RKO (cell line): ENCODE results near the gene SV2C.

Experiments
- DNase-seq: peaks from one replicate; pipeline ENCODE4 v3.0.0-alpha.2; 2016; ENCODE audit warnings: low spot score

SV2C gene

GRCh38 chr5:76165029-76165428 is 81.8 kb downstream of the SV2C start:
- no peak for DNase-seq

DNA sequence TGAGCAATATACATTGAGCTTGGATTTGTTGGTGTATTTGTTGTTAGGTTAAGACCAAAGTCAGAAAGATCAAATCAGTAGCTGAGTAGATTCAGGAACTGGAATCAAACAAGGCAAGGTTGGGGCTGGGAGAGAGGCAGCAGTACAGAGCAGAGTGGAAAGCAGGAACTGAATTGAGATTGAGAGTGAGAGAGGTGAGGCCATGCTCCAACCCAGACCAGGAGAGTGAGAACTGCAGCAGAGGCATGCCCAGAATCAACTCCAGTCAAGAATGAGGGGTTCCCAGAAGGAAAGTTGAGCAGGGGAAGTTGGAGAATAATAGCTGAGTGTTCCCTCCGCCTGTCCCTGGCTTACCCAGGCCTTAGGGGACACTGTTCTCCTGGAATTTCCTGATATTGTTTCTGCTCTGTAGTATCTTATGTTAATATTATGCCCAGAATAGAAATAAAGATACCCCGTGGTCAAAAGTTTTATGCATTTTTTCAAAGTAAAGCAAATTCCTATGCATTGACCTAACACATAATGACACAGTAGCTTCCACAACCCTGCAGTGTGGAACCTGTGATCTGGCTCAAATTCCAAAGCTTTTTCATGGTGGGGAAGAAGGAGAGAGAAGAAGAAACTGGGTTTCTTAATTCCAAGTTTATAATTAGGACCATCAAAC is 82.7 kb downstream of the SV2C start:
- no peak for DNase-seq

GRCh38 chr5:76166886-76167576 is 83.8 kb downstream of the SV2C start:
- no peak for DNase-seq

- no peak for DNase-seq
These were observed 86.1 kb downstream of the SV2C start for GRCh38 chr5:76169146-76169905.

- no peak for DNase-seq
These were observed 90.9 kb downstream of the SV2C start for GRCh38 chr5:76174101-76174500.

DNA sequence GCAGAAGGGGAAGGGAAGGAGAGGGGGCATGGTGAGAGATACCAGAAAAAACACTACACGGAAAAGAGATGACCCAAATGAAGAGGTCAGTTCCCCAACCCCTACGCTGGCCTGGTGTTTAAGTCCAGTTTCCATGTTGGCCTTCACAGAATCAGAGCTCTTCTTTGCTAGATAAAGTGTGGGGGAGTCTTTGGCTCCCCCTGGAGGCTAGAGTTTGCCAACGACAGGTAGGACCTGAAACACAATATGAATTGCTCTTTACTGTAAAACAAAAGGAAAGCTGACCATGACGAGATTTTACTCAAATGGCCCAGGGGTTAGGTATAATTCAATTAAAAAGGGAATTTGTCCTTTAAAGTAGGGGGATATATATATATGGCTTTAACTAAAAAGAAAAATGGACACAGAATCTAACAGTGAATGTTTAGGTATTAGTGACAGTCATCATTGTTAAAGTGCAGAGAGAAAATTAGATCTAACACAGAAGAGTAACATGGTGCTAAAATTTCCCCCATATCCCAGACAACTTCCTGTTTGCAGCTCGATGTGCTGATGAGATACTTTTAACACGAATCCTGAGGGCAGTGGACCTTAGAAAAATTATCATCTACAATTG is 92.0 kb downstream of the SV2C start:
- peak; percentile 61 for DNase-seq

- no peak for DNase-seq
These were observed 92.7 kb downstream of the SV2C start for GRCh38 chr5:76175821-76176403.

DNA sequence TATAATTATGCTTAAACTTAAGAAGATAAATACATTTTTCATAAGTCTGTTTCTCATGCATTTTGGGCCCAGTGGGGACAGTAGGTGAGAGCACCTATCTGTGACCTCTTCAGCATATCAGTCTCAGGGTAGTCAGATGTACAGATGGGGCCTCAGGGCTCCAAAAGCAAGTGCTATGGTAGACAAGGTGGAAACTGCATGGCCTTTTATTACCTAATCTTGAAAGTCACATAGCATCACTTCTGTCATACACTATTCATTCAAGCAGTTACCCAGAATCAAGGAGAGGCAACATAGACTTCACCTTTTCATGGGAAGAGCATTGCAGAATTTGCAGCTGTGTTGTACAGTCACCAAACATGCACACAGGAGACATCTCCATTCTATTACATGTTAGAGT is 94.8 kb downstream of the SV2C start:
- DNase-seq, result no peak

- DNase-seq, result no peak
These were observed 95.7 kb downstream of the SV2C start for GRCh38 chr5:76178913-76179312.

GRCh38 chr5:76180814-76181805 is 97.9 kb downstream of the SV2C start:
- DNase-seq, result no peak

DNA sequence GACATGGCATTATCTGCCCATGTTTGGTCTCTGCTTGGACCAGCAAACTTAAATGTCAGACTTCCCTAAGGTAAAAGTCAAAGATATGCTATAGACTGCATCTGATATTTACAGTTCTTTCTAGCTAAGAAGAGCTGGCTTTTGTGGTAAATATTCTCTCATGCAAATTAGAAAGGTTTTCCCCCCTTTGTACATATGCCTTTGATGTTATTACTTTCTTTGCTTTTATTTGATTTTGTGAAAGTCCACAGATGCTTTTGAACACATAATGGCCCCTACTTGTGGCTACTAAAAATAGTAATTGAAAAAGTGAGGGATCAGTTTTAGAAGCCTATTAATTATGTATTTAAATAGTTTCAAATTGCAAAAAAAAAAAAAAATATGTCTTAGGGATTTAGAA is 104.2 kb downstream of the SV2C start:
- DNase-seq, result no peak

DNA sequence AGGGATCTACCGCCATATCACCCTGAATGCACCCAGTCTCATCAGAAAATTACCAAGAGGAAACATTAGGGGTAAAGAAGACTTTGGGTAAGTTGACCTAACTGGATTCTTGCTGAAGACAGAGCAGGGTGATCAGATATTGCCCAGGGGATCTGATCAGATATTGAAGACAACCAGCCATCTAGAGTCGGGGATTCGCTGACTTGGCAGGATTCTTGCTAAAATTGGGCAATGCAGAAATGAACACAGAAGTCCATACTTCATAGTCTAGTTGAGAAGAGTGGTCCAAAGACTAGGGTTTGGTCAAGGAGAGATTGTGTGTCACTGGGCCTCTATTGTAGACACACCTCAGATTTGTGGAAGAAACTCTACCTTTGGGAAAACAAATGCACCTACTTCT is 107.2 kb downstream of the SV2C start:
- no peak for DNase-seq

DNA sequence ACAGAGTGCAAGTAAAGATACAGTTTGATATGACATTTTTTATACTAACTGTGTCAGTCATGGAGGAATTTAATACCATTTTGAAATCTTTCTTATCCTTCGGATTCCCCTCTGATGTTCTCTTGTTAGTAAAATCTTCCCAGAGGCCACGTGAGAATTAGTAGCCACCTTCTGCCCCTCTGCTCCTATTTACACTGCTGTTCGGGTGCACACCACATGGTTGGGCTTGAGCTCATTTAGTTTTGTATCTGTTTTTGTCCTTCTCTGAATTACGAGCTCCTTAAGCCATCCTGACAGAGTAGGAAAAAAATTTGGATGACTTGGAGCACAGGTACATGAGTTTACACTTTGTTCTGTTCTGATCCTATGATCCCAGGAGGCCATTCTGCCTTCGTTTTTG is 109.7 kb downstream of the SV2C start:
- DNase-seq, result no peak

GRCh38 chr5:76193635-76194034 is 110.5 kb downstream of the SV2C start:
- DNase-seq, result no peak

- DNase-seq, result no peak
These were observed 111.2 kb downstream of the SV2C start for GRCh38 chr5:76194340-76194739.

DNA sequence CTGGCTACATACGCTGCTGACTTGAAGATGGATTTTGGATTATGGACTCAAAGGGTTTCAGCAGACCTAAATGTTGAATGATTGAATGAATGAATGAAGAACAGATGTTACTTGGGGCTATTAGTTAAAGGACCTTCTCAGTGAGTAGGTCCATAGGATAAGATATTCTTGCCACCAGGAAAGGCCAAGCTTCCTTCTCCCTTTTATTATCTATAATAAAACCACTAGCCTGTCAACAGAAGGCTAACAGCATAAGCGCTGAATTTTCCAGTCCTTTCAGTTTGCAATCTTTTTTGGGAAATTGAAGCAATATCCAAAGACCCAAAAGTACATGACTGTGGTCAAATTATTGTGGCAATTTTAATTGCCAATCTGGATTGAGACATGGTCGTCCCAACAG is 113.3 kb downstream of the SV2C start:
- DNase-seq, result no peak

DNA sequence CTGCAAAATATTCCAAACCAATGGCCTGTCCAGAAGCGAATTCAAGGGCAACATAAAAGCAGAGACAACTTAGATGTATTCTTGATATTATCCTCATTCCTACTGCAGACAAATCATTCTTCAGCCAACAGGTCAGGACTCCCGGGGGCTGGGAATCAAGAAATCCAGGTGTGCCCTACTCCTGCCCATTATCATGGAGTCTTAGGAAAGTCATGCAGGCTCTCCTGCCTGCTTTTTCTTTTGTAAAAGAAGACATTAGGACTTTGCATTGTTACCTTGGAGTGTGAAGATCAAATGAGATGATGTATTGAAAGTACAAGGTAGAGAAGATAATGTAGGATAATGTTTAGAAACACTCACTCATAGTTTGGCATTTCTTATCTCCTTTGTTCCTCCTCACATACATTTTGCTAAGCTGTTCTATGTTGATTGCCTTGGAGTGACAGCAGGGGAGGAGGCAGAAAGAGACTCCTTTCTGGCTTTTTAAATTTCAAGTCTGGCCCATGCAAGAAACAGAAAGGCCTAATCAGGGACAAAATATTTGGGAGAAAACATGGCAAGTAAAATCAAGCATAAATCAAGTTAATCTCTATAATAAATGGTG is 113.8 kb downstream of the SV2C start:
- no peak for DNase-seq

DNA sequence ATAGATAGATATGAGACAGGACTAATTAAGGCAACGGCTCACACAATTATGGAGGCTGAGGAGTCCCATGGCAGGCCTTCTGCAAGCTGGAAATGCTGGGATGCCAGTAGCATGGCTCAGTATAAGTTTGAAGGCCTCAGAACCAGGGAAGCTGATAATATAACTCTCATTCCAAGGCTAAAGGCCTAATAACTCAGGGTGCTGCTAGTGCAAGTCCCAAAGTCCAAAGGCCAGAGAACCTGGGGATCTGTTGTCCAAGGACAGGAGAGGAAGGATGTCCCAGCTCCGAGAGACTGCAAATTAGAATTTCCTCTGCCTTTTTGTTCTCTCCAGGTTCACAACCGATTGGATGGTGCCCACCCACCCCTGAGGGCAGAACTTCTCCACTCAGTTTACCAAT is 114.5 kb downstream of the SV2C start:
- DNase-seq, result no peak

DNA sequence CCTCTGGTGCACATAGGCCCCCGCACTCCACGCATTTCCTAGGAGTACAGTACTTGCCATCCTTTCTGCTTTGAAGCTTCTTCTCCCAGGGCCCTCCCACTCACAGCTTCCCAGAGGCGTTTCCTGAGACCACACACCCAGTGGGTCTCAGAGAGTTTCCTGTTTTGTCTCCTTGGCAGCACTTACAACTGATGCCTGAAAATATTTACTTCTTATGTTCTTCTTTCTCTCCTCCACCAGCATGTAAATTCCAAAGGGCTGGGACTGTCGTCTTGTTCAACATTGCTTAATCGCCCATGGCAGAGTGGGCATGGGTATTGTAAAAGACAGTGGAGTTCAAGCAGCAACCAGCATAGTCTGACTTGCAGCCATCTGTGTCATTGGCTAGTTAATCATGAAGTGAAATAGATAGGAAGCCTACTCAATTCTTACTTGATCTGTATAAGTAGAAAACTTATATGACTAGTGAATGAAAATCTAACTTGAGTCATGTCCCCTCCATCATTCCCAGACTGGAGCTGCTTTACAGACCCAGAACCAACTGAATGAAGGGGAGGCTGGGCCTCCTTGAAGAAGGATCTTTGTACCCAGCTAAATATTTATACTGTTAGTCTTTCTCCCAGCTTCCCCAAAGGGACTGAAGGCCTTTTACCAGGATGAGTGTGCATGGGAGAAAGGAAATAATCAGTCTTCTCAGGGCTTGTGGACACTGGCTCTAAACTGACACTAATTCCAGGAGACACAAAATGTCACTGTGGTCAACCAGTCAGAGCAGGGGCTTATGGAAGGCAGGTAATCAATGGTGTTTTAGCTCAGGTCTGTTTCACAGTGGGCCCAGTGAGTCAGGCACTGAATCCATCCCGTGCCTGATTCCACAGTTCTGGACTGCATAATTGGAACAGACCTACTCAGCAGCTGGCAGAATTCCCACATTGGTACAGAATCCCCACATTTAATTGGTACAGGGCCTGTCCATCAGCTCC is 116.4 kb downstream of the SV2C start:
- DNase-seq, result no peak

GRCh38 chr5:76202182-76202581 is 119.0 kb downstream of the SV2C start:
- no peak for DNase-seq
